ENCODE measurements around the gene ABHD16A.
A peak's percentile ranks its signal among the peaks of the same experiment; 100 is the strongest.

The ABHD16A gene

GRCh38 chr6:31702819-31703716 lies at the start of gene ABHD16A:
Gene ABHD16A, minus strand, starts transcription at chr6:31703324. Its CDS starts 43 bp downstream, at chr6:31703281.
- Histone ChIP-seq H3K4me3 (ENCODE audit: low read length, poor library complexity, severe bottlenecking) (peak within 1 kb of the TSS; percentile 88), H3K9me3 (ENCODE audit: insufficient read depth, low read depth, low read length) (no peaks in the 10 kb centered on the region), H4K20me1 (ENCODE audit: insufficient read depth, low read length, poor library complexity, severe bottlenecking) (peaks cover 15% of the 10 kb centered on the region), H3K79me2 (ENCODE audit: insufficient read depth, low read length) (peaks cover 40% of the 10 kb centered on the region), H3K36me3 (ENCODE audit: insufficient read depth, low read length) (no peaks in the 10 kb centered on the region), H3K27me3 (ENCODE audit: insufficient read depth, low read length, poor library complexity, severe bottlenecking) (no peaks in the 10 kb centered on the region), H3F3A (ENCODE audit: low read depth) (no peaks in the 10 kb centered on the region), H3K4me2 (ENCODE audit: low read depth, low read length, poor library complexity, severe bottlenecking) (peak within 1 kb of the TSS; percentile 88), H3K9ac (ENCODE audit: low read depth, low read length, poor library complexity, severe bottlenecking) (peak within 1 kb of the TSS; percentile 88), H3K4me1 (ENCODE audit: insufficient read depth, low read length, poor library complexity, severe bottlenecking) (peaks cover 19% of the 10 kb centered on the region), H3K9me2 (replicated peaks; ENCODE audit: low read depth, low read length) (no peaks in the 10 kb centered on the region), H2AFZ (ENCODE audit: low read length) (peak within 1 kb of the TSS; percentile 77)
- no peak for TF ChIP-seq CTCF (conservative IDR thresholded peaks at IDR 0.05; ENCODE audit: low read length)
- no peak for TF ChIP-seq EZH2phosphoT487 (IDR thresholded peaks at IDR 0.05; ENCODE audit: borderline replicate concordance)

- Histone ChIP-seq H3K36me3 (ENCODE audit: insufficient read depth, low read length) (no peaks in the 10 kb centered on the region), H3F3A (ENCODE audit: low read depth) (no peaks in the 10 kb centered on the region), H3K9me2 (replicated peaks; ENCODE audit: low read depth, low read length) (no peaks in the 10 kb centered on the region), H3K27me3 (ENCODE audit: insufficient read depth, low read length, poor library complexity, severe bottlenecking) (no peaks in the 10 kb centered on the region), H3K9me3 (ENCODE audit: insufficient read depth, low read depth, low read length) (no peaks in the 10 kb centered on the region), H3K79me2 (ENCODE audit: insufficient read depth, low read length) (no peaks in the 10 kb centered on the region), H4K20me1 (ENCODE audit: insufficient read depth, low read length, poor library complexity, severe bottlenecking) (no peaks in the 10 kb centered on the region), H3K4me1 (ENCODE audit: insufficient read depth, low read length, poor library complexity, severe bottlenecking) (no peaks in the 10 kb centered on the region), H3K9ac (ENCODE audit: low read depth, low read length, poor library complexity, severe bottlenecking) (no peak overlapping the region), H2AFZ (ENCODE audit: low read length) (no peak overlapping the region), H3K4me2 (ENCODE audit: low read depth, low read length, poor library complexity, severe bottlenecking) (no peak overlapping the region), H3K4me3 (ENCODE audit: low read length, poor library complexity, severe bottlenecking) (no peak overlapping the region)
- TF ChIP-seq EZH2phosphoT487 (IDR thresholded peaks at IDR 0.05; ENCODE audit: borderline replicate concordance): no peak
- no peak for TF ChIP-seq CTCF (conservative IDR thresholded peaks at IDR 0.05; ENCODE audit: low read length)
Measured at GRCh38 chr6:31752739-31753319, 49.7 kb upstream of the ABHD16A start.

- no peaks in the 10 kb centered on the region for H3K27me3 ChIP-seq (ENCODE audit: insufficient read depth, low read length, poor library complexity, severe bottlenecking)
- H3K9me3 ChIP-seq (ENCODE audit: insufficient read depth, low read depth, low read length): no peaks in the 10 kb centered on the region
- no peaks in the 10 kb centered on the region for H3K79me2 ChIP-seq (ENCODE audit: insufficient read depth, low read length)
- H3F3A ChIP-seq (ENCODE audit: low read depth): no peaks in the 10 kb centered on the region
- H3K36me3 ChIP-seq (ENCODE audit: insufficient read depth, low read length): no peaks in the 10 kb centered on the region
- H3K4me2 ChIP-seq (ENCODE audit: low read depth, low read length, poor library complexity, severe bottlenecking): no peak overlapping the region
- H3K4me1 ChIP-seq (ENCODE audit: insufficient read depth, low read length, poor library complexity, severe bottlenecking): no peaks in the 10 kb centered on the region
- no peak overlapping the region for H3K4me3 ChIP-seq (ENCODE audit: low read length, poor library complexity, severe bottlenecking)
- H4K20me1 ChIP-seq (ENCODE audit: insufficient read depth, low read length, poor library complexity, severe bottlenecking): no peaks in the 10 kb centered on the region
- H3K9ac ChIP-seq (ENCODE audit: low read depth, low read length, poor library complexity, severe bottlenecking): no peak overlapping the region
- TF ChIP-seq CTCF (conservative IDR thresholded peaks at IDR 0.05; ENCODE audit: low read length) (no peak), EZH2phosphoT487 (IDR thresholded peaks at IDR 0.05; ENCODE audit: borderline replicate concordance) (no peak)
- no peak overlapping the region for H2AFZ ChIP-seq (ENCODE audit: low read length)
- H3K9me2 ChIP-seq (replicated peaks; ENCODE audit: low read depth, low read length): no peaks in the 10 kb centered on the region
Measured at GRCh38 chr6:31750411-31751022, 47.4 kb upstream of the ABHD16A start.
